ENCODE data around the gene KCNS3. TPM values are rescaled to one million over a fixed set of nuclear protein-coding genes. Genes with fewer than 3 reads are reported as not detected.

Gene KCNS3
- total RNA-seq (not detected), total RNA-seq (0 reads per million in 2 donors)

- H3K4me3 Mint-ChIP-seq, result peak within 1 kb of the TSS; percentile 84
Measured at GRCh38 chr2:17878281-17879136, at the start of gene KCNS3. KCNS3 (plus strand) TSS chr2:17878667; CDS start chr2:17931009, 52,342 bp downstream.

GRCh38 chr2:17830053-17831034, 48.1 kb upstream of the KCNS3 start:
- H3K27ac Mint-ChIP-seq, result no peak overlapping the region
- peaks cover 66% of the 10 kb centered on the region for H3K27me3 Mint-ChIP-seq
- DNase-seq, result peak in 2 of 3 donors; percentile 14 to 15
- no peak overlapping the region for H3K4me3 Mint-ChIP-seq
- peaks cover 5% of the 10 kb centered on the region for H3K36me3 Mint-ChIP-seq (ENCODE audit: low read depth)
- no peaks in the 10 kb centered on the region for H3K9me3 ChIP-seq (ENCODE audit: control insufficient read depth, low read length, poor library complexity, severe bottlenecking)
- H3K4me1 Mint-ChIP-seq, result peaks cover 5% of the 10 kb centered on the region
- peak; percentile 50 for ATAC-seq

More at GRCh38 chr2:17878281-17879136, at the start of gene KCNS3:
- Mint-ChIP-seq H3K4me1 (peaks cover 11% of the 10 kb centered on the region), H3K27ac (no peak within 1 kb of the TSS), H3K36me3 (ENCODE audit: low read depth) (peaks cover 2% of the 10 kb centered on the region), H3K27me3 (peaks cover 68% of the 10 kb centered on the region)
- DNase-seq, result no peak
- ATAC-seq, result peak; percentile 41
- no peaks in the 10 kb centered on the region for H3K9me3 ChIP-seq (ENCODE audit: control insufficient read depth, low read length, poor library complexity, severe bottlenecking)

GRCh38 chr2:17835516-17835915, 43.0 kb upstream of the KCNS3 start:
- ATAC-seq (no peak), DNase-seq (no peak)
- peaks cover 2% of the 10 kb centered on the region for H3K36me3 Mint-ChIP-seq (ENCODE audit: low read depth)
- peaks cover 31% of the 10 kb centered on the region for H3K27me3 Mint-ChIP-seq
- no peaks in the 10 kb centered on the region for H3K9me3 ChIP-seq (ENCODE audit: control insufficient read depth, low read length, poor library complexity, severe bottlenecking)
- H3K4me1 Mint-ChIP-seq, result peaks cover 3% of the 10 kb centered on the region
- H3K4me3 Mint-ChIP-seq, result no peak overlapping the region
- no peak overlapping the region for H3K27ac Mint-ChIP-seq

GRCh38 chr2:17839959-17840358, 38.5 kb upstream of the KCNS3 start:
- H3K27ac Mint-ChIP-seq, result no peak overlapping the region
- ATAC-seq (no peak), DNase-seq (no peak)
- H3K9me3 ChIP-seq (ENCODE audit: control insufficient read depth, low read length, poor library complexity, severe bottlenecking), result no peaks in the 10 kb centered on the region
- peaks cover 19% of the 10 kb centered on the region for H3K27me3 Mint-ChIP-seq
- H3K4me1 Mint-ChIP-seq, result no peaks in the 10 kb centered on the region
- no peaks in the 10 kb centered on the region for H3K36me3 Mint-ChIP-seq (ENCODE audit: low read depth)
- H3K4me3 Mint-ChIP-seq, result no peak overlapping the region

GRCh38 chr2:17843457-17843856, 35.0 kb upstream of the KCNS3 start:
- ATAC-seq (no peak), DNase-seq (no peak)
- no peak overlapping the region for H3K27ac Mint-ChIP-seq
- no peaks in the 10 kb centered on the region for H3K36me3 Mint-ChIP-seq (ENCODE audit: low read depth)
- no peaks in the 10 kb centered on the region for H3K4me1 Mint-ChIP-seq
- no peak overlapping the region for H3K4me3 Mint-ChIP-seq
- peaks cover 43% of the 10 kb centered on the region for H3K27me3 Mint-ChIP-seq
- no peaks in the 10 kb centered on the region for H3K9me3 ChIP-seq (ENCODE audit: control insufficient read depth, low read length, poor library complexity, severe bottlenecking)

- ATAC-seq, result no peak
Measured at GRCh38 chr2:17845806-17846205, 32.7 kb upstream of the KCNS3 start.

GRCh38 chr2:17846676-17847075, 31.8 kb upstream of the KCNS3 start:
- DNase-seq, result no peak
- H3K9me3 ChIP-seq (ENCODE audit: control insufficient read depth, low read length, poor library complexity, severe bottlenecking), result no peaks in the 10 kb centered on the region
- no peak for ATAC-seq
- Mint-ChIP-seq H3K27me3 (peaks cover 49% of the 10 kb centered on the region), H3K27ac (no peak overlapping the region), H3K36me3 (ENCODE audit: low read depth) (no peaks in the 10 kb centered on the region), H3K4me3 (no peak overlapping the region), H3K4me1 (no peaks in the 10 kb centered on the region)

More at GRCh38 chr2:17845806-17846205, 32.7 kb upstream of the KCNS3 start:
- DNase-seq, result no peak
- no peaks in the 10 kb centered on the region for H3K4me1 Mint-ChIP-seq
- H3K27ac Mint-ChIP-seq, result no peak overlapping the region
- no peak overlapping the region for H3K4me3 Mint-ChIP-seq
- no peaks in the 10 kb centered on the region for H3K36me3 Mint-ChIP-seq (ENCODE audit: low read depth)
- H3K27me3 Mint-ChIP-seq, result peaks cover 49% of the 10 kb centered on the region
- H3K9me3 ChIP-seq (ENCODE audit: control insufficient read depth, low read length, poor library complexity, severe bottlenecking), result no peaks in the 10 kb centered on the region

- H3K27ac Mint-ChIP-seq, result no peak overlapping the region
- ATAC-seq (no peak), DNase-seq (no peak)
- H3K36me3 Mint-ChIP-seq (ENCODE audit: low read depth), result no peaks in the 10 kb centered on the region
- no peaks in the 10 kb centered on the region for H3K4me1 Mint-ChIP-seq
- no peaks in the 10 kb centered on the region for H3K9me3 ChIP-seq (ENCODE audit: control insufficient read depth, low read length, poor library complexity, severe bottlenecking)
- peaks cover 52% of the 10 kb centered on the region for H3K27me3 Mint-ChIP-seq
- H3K4me3 Mint-ChIP-seq, result no peak overlapping the region
Measured at GRCh38 chr2:17847236-17847635, 31.2 kb upstream of the KCNS3 start.

- no peaks in the 10 kb centered on the region for H3K9me3 ChIP-seq (ENCODE audit: control insufficient read depth, low read length, poor library complexity, severe bottlenecking)
- peaks cover 57% of the 10 kb centered on the region for H3K27me3 Mint-ChIP-seq
- no peaks in the 10 kb centered on the region for H3K36me3 Mint-ChIP-seq (ENCODE audit: low read depth)
- no peaks in the 10 kb centered on the region for H3K4me1 Mint-ChIP-seq
- no peak overlapping the region for H3K4me3 Mint-ChIP-seq
- H3K27ac Mint-ChIP-seq, result no peak overlapping the region
- no peak for DNase-seq
- no peak for ATAC-seq
Measured at GRCh38 chr2:17849275-17849674, 29.2 kb upstream of the KCNS3 start.

GRCh38 chr2:17850151-17850550, 28.3 kb upstream of the KCNS3 start:
- Mint-ChIP-seq H3K27me3 (peaks cover 60% of the 10 kb centered on the region), H3K27ac (no peak overlapping the region), H3K4me1 (no peaks in the 10 kb centered on the region), H3K4me3 (no peak overlapping the region), H3K36me3 (ENCODE audit: low read depth) (no peaks in the 10 kb centered on the region)
- no peaks in the 10 kb centered on the region for H3K9me3 ChIP-seq (ENCODE audit: control insufficient read depth, low read length, poor library complexity, severe bottlenecking)
- no peak for ATAC-seq
- no peak for DNase-seq

- ATAC-seq (no peak), DNase-seq (no peak)
- Mint-ChIP-seq H3K27ac (no peak overlapping the region), H3K4me3 (no peak overlapping the region), H3K36me3 (ENCODE audit: low read depth) (no peaks in the 10 kb centered on the region), H3K4me1 (no peaks in the 10 kb centered on the region), H3K27me3 (peaks cover 56% of the 10 kb centered on the region)
- H3K9me3 ChIP-seq (ENCODE audit: control insufficient read depth, low read length, poor library complexity, severe bottlenecking), result no peaks in the 10 kb centered on the region
Measured at GRCh38 chr2:17851731-17852585, 26.5 kb upstream of the KCNS3 start.

- H3K27ac Mint-ChIP-seq, result no peak overlapping the region
- H3K4me1 Mint-ChIP-seq, result no peaks in the 10 kb centered on the region
- H3K27me3 Mint-ChIP-seq, result peaks cover 58% of the 10 kb centered on the region
- H3K9me3 ChIP-seq (ENCODE audit: control insufficient read depth, low read length, poor library complexity, severe bottlenecking), result no peaks in the 10 kb centered on the region
- ATAC-seq (no peak), DNase-seq (no peak)
- H3K36me3 Mint-ChIP-seq (ENCODE audit: low read depth), result no peaks in the 10 kb centered on the region
- H3K4me3 Mint-ChIP-seq, result no peak overlapping the region
Measured at GRCh38 chr2:17853799-17854198, 24.7 kb upstream of the KCNS3 start.
